HepG2 (cell line): ENCODE results near the gene GNL3. TPM values are rescaled to one million over a fixed set of nuclear protein-coding genes. Genes with fewer than 3 reads are reported as not detected.

Experiments used
- AGO2 ChIP-seq: fragments of 200-400 bp; formaldehyde crosslinking; optimal IDR thresholded peaks from 2 replicates; pipeline ENCODE3; 2017; ENCODE audit warnings: mild to moderate bottlenecking, low read depth, low read length, moderate library complexity
- BCL6 ChIP-seq: IDR thresholded peaks from 2 replicates; pipeline ENCODE4 v1.6.1; 2016; ENCODE audit warnings: missing genetic modification reagents, missing compliant biosample characterization
- GATAD1 ChIP-seq: IDR thresholded peaks from 2 replicates; pipeline ENCODE4 v1.6.1; 2016; ENCODE audit warnings: missing genetic modification reagents, missing compliant biosample characterization
- HOXA9 ChIP-seq: sonication (generic); formaldehyde crosslinking; IDR thresholded peaks from 2 replicates; pipeline ENCODE4 v1.8.1; 2022; ENCODE audit warnings: missing genetic modification reagents, mild to moderate bottlenecking, moderate library complexity, borderline replicate concordance
- PHF21A ChIP-seq: sonication (generic); formaldehyde crosslinking; IDR thresholded peaks from 2 replicates; pipeline ENCODE4 v1.5.0; 2020; ENCODE audit warnings: mild to moderate bottlenecking, missing genetic modification reagents
- RBAK ChIP-seq: sonication (generic); formaldehyde crosslinking; IDR thresholded peaks from 2 replicates; pipeline ENCODE4 v1.5.1; 2020; ENCODE audit warnings: mild to moderate bottlenecking, missing genetic modification reagents
- RORA ChIP-seq: sonication (generic); formaldehyde crosslinking; IDR thresholded peaks from 2 replicates; pipeline ENCODE4 v1.5.0; 2020; ENCODE audit warnings: mild to moderate bottlenecking, missing genetic modification reagents, moderate library complexity
- SOX13 ChIP-seq, 3 experiments: fragments of 450-650 bp in 1 of 3; sonication (generic) in 1 of 3; formaldehyde crosslinking in 1 of 3; IDR thresholded peaks in 2 of 3; conservative IDR thresholded peaks in 1 of 3; 2 replicates each; pipeline versions ENCODE4 v1.5.0 to v1.6.1; 2016 to 2020; ENCODE audit warnings: antibody characterized with exemption in 1 of 3, mild to moderate bottlenecking in 1 of 3, missing compliant biosample characterization in 1 of 3, missing genetic modification reagents in 1 of 3, moderate library complexity in 1 of 3
- STAT5B ChIP-seq: sonication (generic); formaldehyde crosslinking; IDR thresholded peaks from 2 replicates; pipeline ENCODE4 v1.4.0; 2020; ENCODE audit warnings: missing genetic modification reagents
- TARDBP ChIP-seq: sonication (generic); formaldehyde crosslinking; IDR thresholded peaks from 2 replicates; pipeline ENCODE4 v1.8.0; 2022; ENCODE audit warnings: mild to moderate bottlenecking, missing genetic modification reagents
- ZMYM3 ChIP-seq: sonication (generic); formaldehyde crosslinking; IDR thresholded peaks from 2 replicates; pipeline ENCODE4 v1.5.1; 2020; ENCODE audit warnings: mild to moderate bottlenecking, missing genetic modification reagents
- ZNF30 ChIP-seq: sonication (generic); formaldehyde crosslinking; IDR thresholded peaks from 2 replicates; pipeline ENCODE4 v1.5.0; 2020; ENCODE audit warnings: mild to moderate bottlenecking, missing genetic modification reagents
- ZNF337 ChIP-seq: sonication (generic); formaldehyde crosslinking; IDR thresholded peaks from 2 replicates; pipeline ENCODE4 v1.5.1; 2020; ENCODE audit warnings: missing genetic modification reagents, low read depth, mild to moderate bottlenecking, borderline replicate concordance
- ZNF749 ChIP-seq: sonication (generic); formaldehyde crosslinking; IDR thresholded peaks from 2 replicates; pipeline ENCODE4 v1.8.0; 2022; ENCODE audit warnings: mild to moderate bottlenecking, missing genetic modification reagents, moderate library complexity, borderline replicate concordance
- ZNF776 ChIP-seq: sonication (generic); formaldehyde crosslinking; IDR thresholded peaks from 2 replicates; pipeline ENCODE4 v1.4.0; 2020; ENCODE audit warnings: mild to moderate bottlenecking, missing genetic modification reagents
- polyA plus RNA-seq, 8 experiments: library from polyadenylated mRNA; depleted of rRNA in 3 of 8; stranded (reverse) in 7 of 8; unstranded in 1 of 8; fragments of >200 nt; fragmentation: Illumina TruSeq in 4 of 8; extraction: Trizol in 4 of 8; gene quantifications; 2 replicates each; pipeline versions ENCODE4 v1.2.1 to v1.2.3, GENCODE V29; 2011 to 2016; ENCODE audit warnings: low read depth in 4 of 8, missing spikeins in 1 of 8, mixed read lengths in 1 of 8; ENCODE audit not compliant: insufficient read depth in 1 of 8
- total RNA-seq, 5 experiments: library from RNA; depleted of rRNA; stranded (reverse); fragments of >200 nt; fragmentation: Illumina TruSeq; extraction: Trizol; gene quantifications; 2 replicates each; pipeline ENCODE4 v1.2.3, GENCODE V29; 2016; ENCODE audit warnings: low read depth in 1 of 5
- TF ChIP-seq, protein P1 (sequence below), 2 experiments: sonication (generic) in 1 of 2; formaldehyde crosslinking in 1 of 2; IDR thresholded peaks; 2 replicates each; pipeline versions ENCODE4 v1.6.1 to v1.9.0; 2014 to 2022; ENCODE audit warnings: antibody characterized with exemption in 1 of 2, borderline replicate concordance in 1 of 2, inconsistent platforms in 1 of 2, low read depth in 1 of 2, missing genetic modification reagents in 1 of 2
- TF ChIP-seq, protein P2 (sequence below): sonication (generic); formaldehyde crosslinking; IDR thresholded peaks from 2 replicates; pipeline ENCODE4 v1.5.0; 2020; ENCODE audit warnings: mild to moderate bottlenecking, missing genetic modification reagents
- TF ChIP-seq, protein P3 (sequence below): sonication (generic); formaldehyde crosslinking; IDR thresholded peaks from 2 replicates; pipeline ENCODE4 v1.8.1; 2023; ENCODE audit warnings: mild to moderate bottlenecking, missing genetic modification reagents

Gene GNL3
- total and polyA plus RNA-seq, 2 of the 13 experiments (the other 11 are each of a cell fraction or from before 2014, with no cell fraction given), result 129 to 257 TPM

DNA sequence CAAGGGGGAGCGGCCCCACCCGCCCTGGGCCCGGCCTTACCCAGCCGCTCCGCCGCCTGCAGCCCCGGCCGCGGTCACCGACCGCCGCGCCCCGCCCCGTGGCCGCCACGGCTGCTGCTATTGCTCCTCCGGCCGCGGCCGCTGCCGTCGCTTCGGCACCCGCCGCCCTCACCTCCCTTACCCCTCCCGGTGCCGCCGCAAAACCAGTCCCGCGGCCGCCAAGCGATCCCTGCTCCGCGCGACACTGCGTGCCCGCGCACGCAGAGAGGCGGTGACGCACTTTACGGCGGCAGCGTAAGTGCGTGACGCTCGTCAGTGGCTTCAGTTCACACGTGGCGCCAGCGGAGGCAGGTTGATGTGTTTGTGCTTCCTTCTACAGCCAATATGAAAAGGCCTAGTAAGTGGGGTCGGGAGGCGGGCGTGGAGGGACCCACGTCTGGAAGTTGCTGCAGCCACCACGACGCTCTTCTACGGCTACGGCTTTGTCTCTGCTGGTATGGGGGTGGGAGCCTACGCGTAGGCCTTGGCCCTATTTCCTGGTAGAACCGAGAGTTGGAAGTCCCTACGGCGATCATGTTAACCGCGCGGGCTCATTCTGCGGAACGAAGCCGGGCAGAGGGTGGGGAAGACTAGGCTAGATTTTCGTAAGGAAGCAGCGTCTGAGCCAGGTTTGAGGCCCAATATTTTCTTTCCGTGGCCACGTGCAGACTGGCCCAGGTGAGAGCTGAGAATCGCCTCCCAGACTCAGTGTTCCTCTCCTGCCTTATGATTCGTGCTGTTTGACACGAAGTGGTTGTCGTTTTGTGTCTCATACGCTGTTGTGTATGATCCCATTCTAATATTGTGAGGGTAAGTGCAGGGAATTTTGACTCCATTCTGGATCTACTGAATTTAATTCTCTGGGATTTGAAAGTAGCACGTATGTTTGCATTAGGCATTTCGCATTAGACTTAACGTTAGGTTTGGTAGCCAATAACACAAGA, at the start of gene GNL3, which contains the start of gene PBRM1 (continued):
- TF ChIP-seq BCL6 (CRISPR knock-in tag) (peak; percentile 53), ZNF337 (CRISPR knock-in tag) (no peak), STAT5B (CRISPR knock-in tag) (no peak), HOXA9 (CRISPR knock-in tag) (peak; percentile 65; the same call in 1 of the 2 replicates), ZNF30 (CRISPR knock-in tag) (no peak), SOX13 (IDR thresholded peaks at IDR 0.05) (peak; percentile 18; the same call in 1 of the 2 replicates), SOX13 (CRISPR knock-in tag; conservative IDR thresholded peaks at IDR 0.05 in 1 of 2, IDR thresholded peaks at IDR 0.05 in 1 of 2) (peak in 1 of 2 experiments; percentile 55; a peak in 2 of 4 replicates), GATAD1 (peak; percentile 94), RBAK (CRISPR knock-in tag) (no peak), ZNF749 (CRISPR knock-in tag) (peak; percentile 94), TARDBP (CRISPR knock-in tag) (peak; percentile 96), ZMYM3 (CRISPR knock-in tag) (peak; percentile 49; the same call in 1 of the 2 replicates), AGO2 (peak; percentile 80), PHF21A (CRISPR knock-in tag) (0 out of 2 replicates have a peak, but pooled peaks have one; percentile 25), ZNF776 (CRISPR knock-in tag) (peak; percentile 90), RORA (CRISPR knock-in tag) (no peak)
- TF ChIP-seq, protein P1, sequence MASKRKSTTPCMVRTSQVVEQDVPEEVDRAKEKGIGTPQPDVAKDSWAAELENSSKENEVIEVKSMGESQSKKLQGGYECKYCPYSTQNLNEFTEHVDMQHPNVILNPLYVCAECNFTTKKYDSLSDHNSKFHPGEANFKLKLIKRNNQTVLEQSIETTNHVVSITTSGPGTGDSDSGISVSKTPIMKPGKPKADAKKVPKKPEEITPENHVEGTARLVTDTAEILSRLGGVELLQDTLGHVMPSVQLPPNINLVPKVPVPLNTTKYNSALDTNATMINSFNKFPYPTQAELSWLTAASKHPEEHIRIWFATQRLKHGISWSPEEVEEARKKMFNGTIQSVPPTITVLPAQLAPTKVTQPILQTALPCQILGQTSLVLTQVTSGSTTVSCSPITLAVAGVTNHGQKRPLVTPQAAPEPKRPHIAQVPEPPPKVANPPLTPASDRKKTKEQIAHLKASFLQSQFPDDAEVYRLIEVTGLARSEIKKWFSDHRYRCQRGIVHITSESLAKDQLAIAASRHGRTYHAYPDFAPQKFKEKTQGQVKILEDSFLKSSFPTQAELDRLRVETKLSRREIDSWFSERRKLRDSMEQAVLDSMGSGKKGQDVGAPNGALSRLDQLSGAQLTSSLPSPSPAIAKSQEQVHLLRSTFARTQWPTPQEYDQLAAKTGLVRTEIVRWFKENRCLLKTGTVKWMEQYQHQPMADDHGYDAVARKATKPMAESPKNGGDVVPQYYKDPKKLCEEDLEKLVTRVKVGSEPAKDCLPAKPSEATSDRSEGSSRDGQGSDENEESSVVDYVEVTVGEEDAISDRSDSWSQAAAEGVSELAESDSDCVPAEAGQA (IDR thresholded peaks at IDR 0.05; ENCODE audit: low read depth), result peak; percentile 74; the same call in 1 of the 2 replicates
- TF ChIP-seq, protein P1 (CRISPR knock-in tag; IDR thresholded peaks at IDR 0.05; ENCODE audit: borderline replicate concordance), result no peak
- TF ChIP-seq, protein P2, sequence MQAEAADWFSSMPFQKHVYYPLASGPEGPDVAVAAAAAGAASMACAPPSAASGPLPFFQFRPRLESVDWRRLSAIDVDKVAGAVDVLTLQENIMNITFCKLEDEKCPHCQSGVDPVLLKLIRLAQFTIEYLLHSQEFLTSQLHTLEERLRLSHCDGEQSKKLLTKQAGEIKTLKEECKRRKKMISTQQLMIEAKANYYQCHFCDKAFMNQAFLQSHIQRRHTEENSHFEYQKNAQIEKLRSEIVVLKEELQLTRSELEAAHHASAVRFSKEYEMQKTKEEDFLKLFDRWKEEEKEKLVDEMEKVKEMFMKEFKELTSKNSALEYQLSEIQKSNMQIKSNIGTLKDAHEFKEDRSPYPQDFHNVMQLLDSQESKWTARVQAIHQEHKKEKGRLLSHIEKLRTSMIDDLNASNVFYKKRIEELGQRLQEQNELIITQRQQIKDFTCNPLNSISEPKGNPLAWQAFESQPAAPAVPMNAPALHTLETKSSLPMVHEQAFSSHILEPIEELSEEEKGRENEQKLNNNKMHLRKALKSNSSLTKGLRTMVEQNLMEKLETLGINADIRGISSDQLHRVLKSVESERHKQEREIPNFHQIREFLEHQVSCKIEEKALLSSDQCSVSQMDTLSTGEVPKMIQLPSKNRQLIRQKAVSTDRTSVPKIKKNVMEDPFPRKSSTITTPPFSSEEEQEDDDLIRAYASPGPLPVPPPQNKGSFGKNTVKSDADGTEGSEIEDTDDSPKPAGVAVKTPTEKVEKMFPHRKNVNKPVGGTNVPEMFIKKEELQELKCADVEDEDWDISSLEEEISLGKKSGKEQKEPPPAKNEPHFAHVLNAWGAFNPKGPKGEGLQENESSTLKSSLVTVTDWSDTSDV (CRISPR knock-in tag), result peak; percentile 99
- TF ChIP-seq, protein P3, sequence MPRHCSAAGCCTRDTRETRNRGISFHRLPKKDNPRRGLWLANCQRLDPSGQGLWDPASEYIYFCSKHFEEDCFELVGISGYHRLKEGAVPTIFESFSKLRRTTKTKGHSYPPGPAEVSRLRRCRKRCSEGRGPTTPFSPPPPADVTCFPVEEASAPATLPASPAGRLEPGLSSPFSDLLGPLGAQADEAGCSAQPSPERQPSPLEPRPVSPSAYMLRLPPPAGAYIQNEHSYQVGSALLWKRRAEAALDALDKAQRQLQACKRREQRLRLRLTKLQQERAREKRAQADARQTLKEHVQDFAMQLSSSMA, result peak; percentile 83; the same call in 1 of the 2 replicates
